ENCODE results near the gene PGAP1.
A peak's percentile ranks its signal among the peaks of the same experiment; 100 is the strongest.

PGAP1 gene, protein sequence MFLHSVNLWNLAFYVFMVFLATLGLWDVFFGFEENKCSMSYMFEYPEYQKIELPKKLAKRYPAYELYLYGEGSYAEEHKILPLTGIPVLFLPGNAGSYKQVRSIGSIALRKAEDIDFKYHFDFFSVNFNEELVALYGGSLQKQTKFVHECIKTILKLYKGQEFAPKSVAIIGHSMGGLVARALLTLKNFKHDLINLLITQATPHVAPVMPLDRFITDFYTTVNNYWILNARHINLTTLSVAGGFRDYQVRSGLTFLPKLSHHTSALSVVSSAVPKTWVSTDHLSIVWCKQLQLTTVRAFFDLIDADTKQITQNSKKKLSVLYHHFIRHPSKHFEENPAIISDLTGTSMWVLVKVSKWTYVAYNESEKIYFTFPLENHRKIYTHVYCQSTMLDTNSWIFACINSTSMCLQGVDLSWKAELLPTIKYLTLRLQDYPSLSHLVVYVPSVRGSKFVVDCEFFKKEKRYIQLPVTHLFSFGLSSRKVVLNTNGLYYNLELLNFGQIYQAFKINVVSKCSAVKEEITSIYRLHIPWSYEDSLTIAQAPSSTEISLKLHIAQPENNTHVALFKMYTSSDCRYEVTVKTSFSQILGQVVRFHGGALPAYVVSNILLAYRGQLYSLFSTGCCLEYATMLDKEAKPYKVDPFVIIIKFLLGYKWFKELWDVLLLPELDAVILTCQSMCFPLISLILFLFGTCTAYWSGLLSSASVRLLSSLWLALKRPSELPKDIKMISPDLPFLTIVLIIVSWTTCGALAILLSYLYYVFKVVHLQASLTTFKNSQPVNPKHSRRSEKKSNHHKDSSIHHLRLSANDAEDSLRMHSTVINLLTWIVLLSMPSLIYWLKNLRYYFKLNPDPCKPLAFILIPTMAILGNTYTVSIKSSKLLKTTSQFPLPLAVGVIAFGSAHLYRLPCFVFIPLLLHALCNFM

DNA sequence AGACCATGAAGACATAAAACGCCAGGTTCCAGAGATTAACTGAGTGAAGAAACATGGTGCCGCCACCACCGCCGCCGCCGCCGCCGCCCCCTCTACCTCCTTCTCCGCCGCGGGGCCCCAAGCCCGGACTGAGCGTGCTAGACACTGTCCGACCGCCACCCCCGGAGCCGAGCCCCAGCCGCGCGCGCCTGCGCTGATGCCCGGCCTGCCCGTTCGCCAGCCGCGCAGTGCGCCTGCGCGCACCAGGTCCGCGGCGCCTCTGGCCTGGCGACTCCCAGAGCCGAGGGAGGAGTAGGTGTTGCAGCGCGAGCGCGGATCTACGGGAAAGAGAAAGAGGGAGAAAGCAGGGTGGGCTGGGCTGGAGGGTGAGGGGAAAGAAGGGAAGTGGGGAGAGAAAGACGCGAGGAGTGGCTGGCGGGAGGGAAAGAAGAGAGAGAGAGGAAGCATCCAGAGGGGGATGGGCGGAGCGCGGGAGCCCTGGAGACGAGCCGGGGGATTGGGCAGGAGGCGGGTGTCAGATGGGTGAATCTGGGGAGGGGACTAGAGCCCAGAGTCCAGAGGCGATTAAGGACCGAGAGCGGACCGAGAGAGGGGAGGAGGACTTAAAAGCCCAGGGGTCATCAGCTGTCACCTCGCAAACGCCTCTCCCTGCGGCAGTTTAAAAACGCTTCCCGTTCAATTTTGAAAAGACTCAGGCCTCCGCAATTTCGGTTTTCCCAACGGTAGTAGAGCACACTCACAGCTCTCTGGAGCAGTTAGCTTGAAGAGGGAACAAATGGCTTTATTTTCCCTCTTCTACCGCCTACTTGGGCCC is at the start of gene PGAP1:
Gene PGAP1 (minus strand): TSS at position 146 of the 814 bp plus-strand sequence. CDS start 91 bp downstream, at position 55.
- peak; percentile 66 to 77 for DNase-seq (ENCODE audit: low read depth in 1 of 2, low spot score in 1 of 2)

DNA sequence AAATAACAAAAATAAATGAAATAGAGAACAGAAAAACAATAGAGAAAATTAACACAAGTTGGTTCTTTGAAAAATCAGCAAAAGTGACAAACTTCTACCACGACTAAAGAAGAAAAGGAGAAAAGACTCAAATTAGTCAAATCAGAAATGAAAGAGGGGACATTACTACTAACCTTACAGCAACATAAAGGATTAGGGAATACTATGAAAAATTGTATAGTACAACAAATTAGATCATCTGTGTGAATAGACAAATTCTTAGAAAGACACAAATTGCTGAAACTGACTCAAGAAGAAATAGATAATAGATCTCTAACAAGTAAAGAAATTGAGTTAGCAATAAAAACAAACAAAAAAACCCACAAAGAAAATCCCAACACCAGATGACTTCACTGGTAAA is 48.5 kb upstream of the PGAP1 start:
- DNase-seq (ENCODE audit: low read depth in 1 of 2, low spot score in 1 of 2): no peak

DNA sequence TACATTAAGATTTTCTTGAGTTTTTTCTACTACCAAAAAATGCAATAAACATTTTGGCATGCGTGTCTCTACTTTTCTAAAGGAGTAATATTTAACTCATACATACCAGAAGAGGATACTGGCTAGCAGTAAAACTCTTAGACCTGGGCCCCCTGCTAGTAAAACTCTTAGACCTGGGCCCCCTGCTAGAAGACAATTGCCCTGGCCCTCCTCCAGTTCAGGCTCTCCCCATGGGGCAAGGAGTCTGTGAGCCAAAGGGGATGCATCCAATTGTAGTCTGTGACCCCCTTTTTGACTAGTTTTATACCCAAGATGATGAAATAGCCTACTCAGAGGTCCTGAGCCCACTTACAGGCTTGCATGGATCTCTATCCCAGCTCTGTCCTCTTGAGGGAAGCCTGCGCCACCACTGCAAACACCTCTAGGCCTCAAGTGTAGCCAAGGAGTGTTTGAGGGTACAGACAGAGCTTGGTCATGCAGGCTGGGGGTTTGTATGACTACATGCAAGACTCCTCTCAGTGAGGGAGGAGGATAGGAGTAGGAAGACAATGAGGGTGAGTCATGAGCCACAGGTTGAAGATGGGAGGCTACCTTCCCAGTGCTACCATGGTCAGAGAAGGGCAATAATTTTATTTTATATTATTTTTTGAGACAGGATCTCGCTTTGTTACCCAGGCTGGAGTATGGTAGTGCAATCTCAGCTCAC is 45.2 kb upstream of the PGAP1 start:
- no peak for DNase-seq (ENCODE audit: low read depth in 1 of 2, low spot score in 1 of 2)

- no peak for DNase-seq (ENCODE audit: low read depth in 1 of 2, low spot score in 1 of 2)
These were observed 43.6 kb upstream of the PGAP1 start for GRCh38 chr2:196970099-196970498.

DNA sequence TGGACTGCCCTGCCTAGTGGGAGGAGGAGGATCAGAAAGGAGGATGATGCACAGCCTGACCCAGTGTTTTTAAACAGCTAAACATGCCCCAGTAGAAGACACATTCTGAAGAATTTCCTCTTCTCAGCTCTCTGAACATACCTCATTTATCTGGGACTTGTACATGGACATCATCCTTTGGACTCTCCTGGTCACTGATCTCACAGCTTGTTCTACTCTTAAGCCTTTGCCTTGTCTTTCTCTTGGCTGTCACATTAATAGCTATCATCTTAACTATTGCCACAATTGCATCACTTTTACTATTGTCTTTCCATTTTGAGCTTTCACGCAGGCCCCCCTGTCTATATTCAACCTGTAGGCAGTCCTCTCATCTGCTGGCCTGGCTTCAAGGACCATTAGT is 42.0 kb upstream of the PGAP1 start:
- DNase-seq (ENCODE audit: low read depth in 1 of 2, low spot score in 1 of 2): no peak

DNA sequence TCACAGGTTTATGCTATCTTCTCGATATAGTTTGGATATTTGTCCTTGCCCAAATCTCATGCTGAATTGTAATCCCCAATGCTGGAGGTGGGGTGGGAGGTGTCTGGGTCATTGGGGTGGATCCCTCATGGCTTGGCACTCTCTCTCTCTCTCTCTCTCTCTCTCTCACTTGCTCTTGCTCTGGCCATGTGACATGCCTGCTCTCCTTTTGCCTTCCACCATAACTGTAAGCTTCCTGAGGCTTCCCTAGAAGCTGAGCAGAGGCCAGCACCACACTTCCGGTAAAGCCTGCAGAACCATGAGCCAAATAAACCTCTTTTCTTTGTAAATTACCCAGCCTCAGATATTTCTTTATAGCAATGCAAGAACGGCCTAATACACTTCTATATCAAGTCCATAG is 41.3 kb upstream of the PGAP1 start:
- DNase-seq (ENCODE audit: low read depth in 1 of 2, low spot score in 1 of 2): no peak

GRCh38 chr2:196967116-196967515 is 40.6 kb upstream of the PGAP1 start:
- DNase-seq (ENCODE audit: low read depth in 1 of 2, low spot score in 1 of 2): no peak

- DNase-seq (ENCODE audit: low read depth in 1 of 2, low spot score in 1 of 2): no peak
These were observed 39.6 kb upstream of the PGAP1 start for GRCh38 chr2:196966061-196966460.

DNA sequence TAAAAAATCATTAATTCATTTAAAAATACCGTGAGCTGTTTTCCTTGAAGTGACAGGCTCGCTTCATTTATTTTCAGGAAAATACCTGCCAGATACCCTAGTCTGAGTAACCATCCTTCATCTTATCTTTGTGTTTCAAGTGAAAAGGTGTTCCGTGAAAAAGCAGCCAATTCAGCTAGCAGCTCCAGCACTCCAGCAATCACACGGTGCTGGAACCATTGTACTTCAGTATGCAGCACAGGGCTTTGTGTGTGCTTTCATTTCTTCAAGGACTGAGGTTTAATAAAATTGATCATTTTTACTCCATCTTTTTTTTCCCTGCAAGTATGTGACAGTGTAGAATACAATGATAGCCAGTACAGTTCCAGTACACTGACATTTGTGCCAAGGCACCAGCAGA is 39.1 kb upstream of the PGAP1 start:
- DNase-seq (ENCODE audit: low read depth in 1 of 2, low spot score in 1 of 2): no peak

DNA sequence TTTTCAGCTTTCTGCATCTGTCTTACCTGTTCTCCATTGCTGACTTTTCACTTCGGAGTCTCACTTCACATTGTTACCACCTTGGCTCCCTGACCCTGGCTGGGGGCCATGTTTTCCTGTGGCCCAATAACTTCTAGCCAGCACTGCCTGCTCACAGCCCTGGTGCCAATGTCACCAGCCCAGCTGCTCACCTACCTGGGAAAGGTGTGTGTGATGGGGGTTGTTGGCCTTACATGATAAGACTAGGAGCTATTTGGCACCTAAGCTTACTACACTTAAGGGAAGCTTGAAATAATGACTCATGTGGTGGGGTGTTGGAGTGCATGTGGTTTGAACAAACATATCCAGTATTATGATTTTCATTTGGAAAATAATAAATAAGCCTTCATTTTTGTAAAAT is 37.5 kb upstream of the PGAP1 start:
- no peak for DNase-seq (ENCODE audit: low read depth in 1 of 2, low spot score in 1 of 2)

- no peak for DNase-seq (ENCODE audit: low read depth in 1 of 2, low spot score in 1 of 2)
These were observed 36.5 kb upstream of the PGAP1 start for GRCh38 chr2:196963043-196963442.

DNA sequence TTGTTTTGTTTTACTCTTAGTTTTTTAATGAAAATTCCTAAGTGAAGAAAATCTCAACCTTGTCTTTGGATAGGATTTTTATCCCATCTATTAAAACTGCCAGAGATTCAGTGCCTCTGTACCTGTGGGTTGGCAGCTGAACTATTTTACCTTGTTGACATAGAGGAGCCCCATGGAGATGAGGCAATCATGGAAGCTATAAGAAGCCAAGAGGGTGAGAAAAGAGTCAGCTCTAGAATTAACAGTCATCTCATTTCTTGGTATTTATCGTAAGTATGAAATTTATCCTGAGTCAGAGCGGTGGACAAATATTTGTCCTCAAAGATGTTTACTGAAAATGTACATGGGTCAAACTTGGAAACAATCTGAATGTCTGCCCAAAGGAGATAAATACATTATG is 35.8 kb upstream of the PGAP1 start:
- no peak for DNase-seq (ENCODE audit: low read depth in 1 of 2, low spot score in 1 of 2)

GRCh38 chr2:196961889-196962288 is 35.4 kb upstream of the PGAP1 start:
- no peak for DNase-seq (ENCODE audit: low read depth in 1 of 2, low spot score in 1 of 2)

GRCh38 chr2:196959734-196960338 is 33.3 kb upstream of the PGAP1 start:
- DNase-seq (ENCODE audit: low read depth in 1 of 2, low spot score in 1 of 2): no peak

DNA sequence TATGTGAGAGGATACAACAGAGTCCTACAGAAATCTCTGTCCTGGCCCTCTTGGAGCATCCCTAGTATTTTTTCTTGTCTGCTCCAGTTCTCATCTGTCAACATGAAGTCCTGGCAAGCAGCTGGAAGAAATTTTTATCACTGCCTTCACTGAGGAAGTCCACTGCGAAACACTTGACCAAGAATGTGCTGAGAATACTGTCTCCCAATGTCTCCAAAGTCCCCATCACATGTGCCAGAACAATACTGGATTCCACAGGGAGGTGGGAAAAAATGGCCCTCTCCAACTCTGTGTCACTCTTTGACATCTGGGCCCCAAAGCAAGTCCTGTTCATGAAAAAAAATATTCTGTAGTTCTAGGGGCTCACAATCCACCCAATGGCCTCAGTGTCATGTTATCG is 32.8 kb upstream of the PGAP1 start:
- DNase-seq (ENCODE audit: low read depth in 1 of 2, low spot score in 1 of 2): no peak

DNA sequence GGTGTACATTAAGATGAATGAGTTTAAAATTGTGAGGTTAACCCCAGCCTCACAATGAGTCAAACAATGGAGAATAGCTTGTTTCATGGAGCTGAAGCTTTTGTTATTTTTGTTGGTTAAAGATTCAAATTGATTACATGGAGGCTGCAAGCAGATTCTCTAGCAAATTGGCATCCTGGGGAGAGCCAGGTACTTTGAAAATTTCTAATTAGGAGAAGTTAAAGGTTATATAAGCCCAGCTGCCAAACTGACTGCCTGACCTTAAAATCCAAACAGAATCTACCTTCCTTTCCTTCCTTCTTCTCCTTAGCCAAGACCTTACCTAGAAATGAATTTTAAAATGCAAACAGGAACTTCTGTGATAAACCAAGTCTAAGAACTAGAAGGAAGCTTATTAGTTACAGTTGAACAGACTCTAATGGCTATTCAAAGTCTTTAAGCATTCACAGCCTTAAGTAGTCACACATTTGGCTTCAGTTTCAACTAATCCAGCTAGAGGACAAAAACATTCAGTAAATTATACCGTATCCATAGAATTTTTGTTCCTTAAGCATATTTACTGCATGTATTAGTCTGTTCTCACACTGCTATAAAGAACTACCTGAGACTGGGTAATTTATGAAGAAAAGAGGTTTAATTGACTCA is 31.5 kb upstream of the PGAP1 start:
- no peak for DNase-seq (ENCODE audit: low read depth in 1 of 2, low spot score in 1 of 2)

DNA sequence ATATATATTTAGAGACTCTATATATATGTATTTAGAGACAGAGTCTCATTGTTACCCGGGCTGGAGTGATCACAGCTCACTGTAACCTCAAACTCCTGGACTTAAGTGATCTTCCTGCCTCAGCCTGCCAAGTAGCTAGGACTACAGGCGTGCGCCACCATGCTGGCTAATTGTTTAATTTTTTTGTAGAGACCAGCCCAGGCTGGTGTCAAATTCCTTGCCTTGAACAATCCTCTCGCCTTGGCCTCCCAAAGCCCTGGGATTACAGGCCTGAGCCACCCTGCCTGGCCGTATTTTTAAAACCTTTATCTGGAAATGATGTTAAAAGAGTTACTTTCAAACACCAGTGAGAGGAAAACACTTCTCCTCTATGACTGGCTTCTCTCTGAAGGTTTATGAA is 30.9 kb upstream of the PGAP1 start:
- DNase-seq (ENCODE audit: low read depth in 1 of 2, low spot score in 1 of 2): no peak

DNA sequence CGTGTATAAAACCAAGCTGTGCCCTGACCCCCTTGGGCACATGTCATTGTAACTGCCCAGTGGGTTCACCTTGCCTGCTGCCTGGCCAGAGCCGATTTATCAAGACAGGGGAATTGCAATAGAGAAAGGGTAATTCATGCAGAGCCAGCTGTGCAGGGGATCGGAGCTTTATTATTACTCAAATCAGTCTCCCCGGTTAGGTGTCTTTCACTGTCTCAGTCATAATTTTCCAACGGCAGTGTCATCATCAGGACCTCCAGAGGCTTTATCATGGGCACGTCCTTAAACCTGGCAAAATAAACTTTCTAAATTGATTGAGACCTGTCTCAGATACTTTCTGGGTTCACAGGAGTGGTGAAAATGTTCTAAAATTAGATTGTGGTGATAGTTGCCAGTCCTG is 29.6 kb upstream of the PGAP1 start:
- DNase-seq (ENCODE audit: low read depth in 1 of 2, low spot score in 1 of 2): no peak

DNA sequence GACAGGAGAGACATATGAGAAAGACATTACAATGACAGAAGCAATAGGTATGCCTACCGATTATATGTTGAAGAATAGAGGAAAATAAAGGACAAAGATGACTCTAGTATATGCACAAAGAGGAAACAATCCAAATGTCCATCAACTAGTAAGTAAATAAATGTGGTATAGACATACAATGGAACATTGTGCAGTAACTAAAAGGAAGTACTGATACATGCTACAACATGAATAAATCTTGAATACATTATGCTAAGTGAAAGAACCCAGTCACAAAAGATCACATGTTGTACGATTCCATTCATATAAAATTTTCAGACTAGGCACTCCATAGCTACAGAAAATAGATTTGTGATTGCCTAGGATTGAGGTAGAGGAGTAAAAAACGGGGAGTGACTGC is 28.5 kb upstream of the PGAP1 start:
- no peak for DNase-seq (ENCODE audit: low read depth in 1 of 2, low spot score in 1 of 2)

- DNase-seq (ENCODE audit: low read depth in 1 of 2, low spot score in 1 of 2): no peak
These were observed 27.5 kb upstream of the PGAP1 start for GRCh38 chr2:196954001-196954400.

Data from stimulated activated CD4-positive, alpha-beta T cell treated with anti-CD3 and anti-CD28 coated beads, Interleukin-15, amount 100 ng/mL, for 1 hour (primary cell).